Mononuclear cell (primary cell): Measurements from ENCODE around the gene FGFR3. TPM values are rescaled to one million over a fixed set of nuclear protein-coding genes. Genes with fewer than 3 reads are reported as not detected.

ENCODE experiments used
- H3K27me3 ChIP-seq: 2 replicates; pipeline ENCODE4 v1.6.0; 2011; ENCODE audit warnings: low read length, control low read depth; ENCODE audit not compliant: insufficient read depth
- H3K4me1 ChIP-seq: 2 replicates; pipeline ENCODE4 v1.5.1; 2011; ENCODE audit warnings: mild to moderate bottlenecking, low read length, control low read depth; ENCODE audit not compliant: insufficient read depth
- H3K4me3 ChIP-seq: 2 replicates; pipeline ENCODE4 v1.5.1; 2011; ENCODE audit warnings: mild to moderate bottlenecking, low read length, moderate library complexity
- H3K9me3 ChIP-seq: 2 replicates; pipeline ENCODE4 v1.5.1; 2011; ENCODE audit warnings: low read depth, mild to moderate bottlenecking, control low read depth, low read length
- total RNA-seq: library from RNA; depleted of rRNA; stranded (reverse); fragments of >200 nt; gene quantifications from one replicate; pipeline ENCODE4 v1.2.3, GENCODE V29; 2012

The FGFR3 gene
- total RNA-seq, 1 donor: under 0.01 TPM

GRCh38 chr4:1772853-1773538 is 20.1 kb upstream of the FGFR3 start:
- H3K4me3 ChIP-seq: no peak overlapping the region
- no peaks in the 10 kb centered on the region for H3K4me1 ChIP-seq
- peaks cover 4% of the 10 kb centered on the region for H3K27me3 ChIP-seq
- no peaks in the 10 kb centered on the region for H3K9me3 ChIP-seq

GRCh38 chr4:1773754-1774153 is 19.3 kb upstream of the FGFR3 start:
- H3K4me3 ChIP-seq: no peak overlapping the region
- H3K27me3 ChIP-seq: no peaks in the 10 kb centered on the region
- no peaks in the 10 kb centered on the region for H3K4me1 ChIP-seq
- H3K9me3 ChIP-seq: no peaks in the 10 kb centered on the region

GRCh38 chr4:1775731-1776500 is 17.2 kb upstream of the FGFR3 start:
- Histone ChIP-seq H3K4me1 (no peaks in the 10 kb centered on the region), H3K9me3 (no peaks in the 10 kb centered on the region), H3K27me3 (no peaks in the 10 kb centered on the region), H3K4me3 (no peak overlapping the region)

- H3K4me1 ChIP-seq: no peaks in the 10 kb centered on the region
- H3K27me3 ChIP-seq: no peaks in the 10 kb centered on the region
- no peak overlapping the region for H3K4me3 ChIP-seq
- no peaks in the 10 kb centered on the region for H3K9me3 ChIP-seq
Measured at GRCh38 chr4:1776521-1777161, 16.5 kb upstream of the FGFR3 start.

GRCh38 chr4:1777822-1778641 is 15.1 kb upstream of the FGFR3 start:
- Histone ChIP-seq H3K9me3 (no peaks in the 10 kb centered on the region), H3K27me3 (no peaks in the 10 kb centered on the region), H3K4me1 (no peaks in the 10 kb centered on the region), H3K4me3 (no peak overlapping the region)

- Histone ChIP-seq H3K4me3 (no peak overlapping the region), H3K27me3 (no peaks in the 10 kb centered on the region), H3K9me3 (no peaks in the 10 kb centered on the region), H3K4me1 (no peaks in the 10 kb centered on the region)
Measured at GRCh38 chr4:1778642-1779392, 14.3 kb upstream of the FGFR3 start.

- Histone ChIP-seq H3K4me3 (no peak overlapping the region), H3K27me3 (no peaks in the 10 kb centered on the region), H3K9me3 (no peaks in the 10 kb centered on the region), H3K4me1 (no peaks in the 10 kb centered on the region)
Measured at GRCh38 chr4:1779588-1780382, 13.3 kb upstream of the FGFR3 start.

GRCh38 chr4:1780435-1780834 is 12.7 kb upstream of the FGFR3 start:
- H3K27me3 ChIP-seq: no peaks in the 10 kb centered on the region
- no peaks in the 10 kb centered on the region for H3K4me1 ChIP-seq
- no peak overlapping the region for H3K4me3 ChIP-seq
- no peaks in the 10 kb centered on the region for H3K9me3 ChIP-seq

GRCh38 chr4:1783015-1783414 is 10.1 kb upstream of the FGFR3 start:
- no peaks in the 10 kb centered on the region for H3K27me3 ChIP-seq
- H3K9me3 ChIP-seq: no peaks in the 10 kb centered on the region
- no peaks in the 10 kb centered on the region for H3K4me1 ChIP-seq
- H3K4me3 ChIP-seq: no peak overlapping the region

- Histone ChIP-seq H3K4me1 (no peaks in the 10 kb centered on the region), H3K9me3 (no peaks in the 10 kb centered on the region), H3K4me3 (no peak overlapping the region), H3K27me3 (no peaks in the 10 kb centered on the region)
Measured at GRCh38 chr4:1783970-1784369, 9.1 kb upstream of the FGFR3 start.

- Histone ChIP-seq H3K4me1 (no peaks in the 10 kb centered on the region), H3K27me3 (no peaks in the 10 kb centered on the region), H3K4me3 (no peak overlapping the region), H3K9me3 (no peaks in the 10 kb centered on the region)
Measured at GRCh38 chr4:1784395-1784788, 8.7 kb upstream of the FGFR3 start.

- no peaks in the 10 kb centered on the region for H3K27me3 ChIP-seq
- no peaks in the 10 kb centered on the region for H3K9me3 ChIP-seq
- H3K4me1 ChIP-seq: no peaks in the 10 kb centered on the region
- no peak overlapping the region for H3K4me3 ChIP-seq
Measured at GRCh38 chr4:1784789-1785591, 8.1 kb upstream of the FGFR3 start.

- no peaks in the 10 kb centered on the region for H3K9me3 ChIP-seq
- no peak overlapping the region for H3K4me3 ChIP-seq
- no peaks in the 10 kb centered on the region for H3K27me3 ChIP-seq
- H3K4me1 ChIP-seq: no peaks in the 10 kb centered on the region
Measured at GRCh38 chr4:1785592-1785991, 7.5 kb upstream of the FGFR3 start.
